Breast epithelium (tissue), 4 donors: ENCODE results near the gene HDAC4. TPM values are rescaled to one million over a fixed set of nuclear protein-coding genes. Genes with fewer than 3 reads are reported as not detected.

ENCODE experiments used
- DNase-seq, 2 donors: peaks; one replicate each; pipeline ENCODE4 v3.0.0-alpha.2; 2019; ENCODE audit warnings: low spot score in 2 of 2
- H3K27ac ChIP-seq, 2 donors: fragments of 200-600 bp; sonication (generic) in 1 of 2; one replicate each; pipeline ENCODE4 v1.5.1; 2016 to 2019; ENCODE audit warnings: mild to moderate bottlenecking in 1 of 2
- H3K27me3 ChIP-seq, 2 donors: fragments of 200-600 bp; sonication (generic) in 1 of 2; one replicate each; pipeline versions ENCODE4 v1.5.1 to v1.6.0; 2017 to 2019; ENCODE audit warnings: control low read depth in 1 of 2, mild to moderate bottlenecking in 1 of 2
- H3K36me3 ChIP-seq: fragments of 200-600 bp; one replicate; pipeline ENCODE4 v1.5.1; 2019
- H3K4me1 ChIP-seq, 2 donors: fragments of 200-600 bp; sonication (generic); one replicate each; pipeline ENCODE4 v1.5.1; 2016 to 2019; ENCODE audit warnings: control low read depth in 1 of 2
- H3K4me3 ChIP-seq, 3 donors: fragments of 200-600 bp; sonication (generic); 1 replicate in 2 of 3; 2 replicates in 1 of 3; pipeline ENCODE4 v1.5.1; 2016 to 2019; ENCODE audit warnings: mild to moderate bottlenecking in 3 of 3, moderate library complexity in 2 of 3
- H3K9me3 ChIP-seq, 2 donors: fragments of 200-600 bp; sonication (generic) in 1 of 2; one replicate each; pipeline ENCODE4 v1.5.1; 2016 to 2019; ENCODE audit warnings: control low read depth in 1 of 2
- POLR2A ChIP-seq: fragments of 450-650 bp; IDR thresholded peaks from one replicate; pipeline ENCODE4 v1.6.1; 2016; ENCODE audit warnings: antibody characterized with exemption, mild to moderate bottlenecking, moderate library complexity
- POLR2AphosphoS5 ChIP-seq, 3 donors: sonication (generic); formaldehyde crosslinking; IDR thresholded peaks; one replicate each; pipeline ENCODE4 v1.6.1; 2017; ENCODE audit warnings: antibody characterized with exemption in 3 of 3
- intact Hi-C: fragments of 100-400 bp; cut with DNase I; formaldehyde crosslinking; loops from one replicate; pipeline ENCODE4 v1.15.1; 2023; ENCODE audit warnings: low total_unique reads
- total RNA-seq, 3 donors: library from RNA; depleted of rRNA; stranded (reverse); fragments of >200 nt; gene quantifications; one replicate each; pipeline ENCODE4 v1.1.0, GENCODE V29; 2016
- TF ChIP-seq, protein P1 (sequence below), 3 donors: fragments of 450-650 bp; IDR thresholded peaks; one replicate each; pipeline ENCODE4 v1.5.1; 2016 to 2017; ENCODE audit warnings: antibody characterized with exemption in 3 of 3, mild to moderate bottlenecking in 3 of 3, moderate library complexity in 3 of 3

The HDAC4 gene
- total RNA-seq, 3 donors from 2014 or later = 20.3 to 36.0 (median 32.8) TPM

DNA sequence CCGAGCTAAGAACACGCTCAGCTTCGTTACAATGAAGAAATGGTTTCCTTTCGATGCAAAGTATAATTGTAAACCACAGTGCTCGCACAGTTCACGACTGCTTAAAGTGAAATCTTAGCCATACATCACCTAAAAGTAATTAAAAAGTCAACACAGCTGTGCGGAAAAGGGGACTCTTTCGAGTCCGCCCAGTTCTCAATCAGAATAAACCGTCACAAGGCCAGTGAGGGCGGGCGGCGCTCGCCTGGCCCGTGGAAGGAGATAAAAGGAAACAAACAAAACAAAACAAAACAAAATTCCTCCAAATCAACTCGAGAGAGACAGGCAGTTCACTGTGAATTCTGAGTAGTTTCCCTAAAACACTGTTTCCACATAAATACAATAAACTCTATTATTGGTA lies 352.1 kb downstream of the HDAC4 start:
- Histone ChIP-seq H3K9me3 (peaks cover 10 to 11% of the 10 kb centered on the region in 2 donors), H3K27me3 (no peaks in the 10 kb centered on the region), H3K36me3 (peaks cover 9% of the 10 kb centered on the region), H3K4me1 (no peaks in the 10 kb centered on the region), H3K4me3 (no peak overlapping the region), H3K27ac (no peak overlapping the region)
- no peak for DNase-seq
- intact Hi-C loops = no loop called here
- TF ChIP-seq POLR2A (no peak), POLR2AphosphoS5 (IDR thresholded peaks at IDR 0.05) (no peak)
- TF ChIP-seq, protein P1, sequence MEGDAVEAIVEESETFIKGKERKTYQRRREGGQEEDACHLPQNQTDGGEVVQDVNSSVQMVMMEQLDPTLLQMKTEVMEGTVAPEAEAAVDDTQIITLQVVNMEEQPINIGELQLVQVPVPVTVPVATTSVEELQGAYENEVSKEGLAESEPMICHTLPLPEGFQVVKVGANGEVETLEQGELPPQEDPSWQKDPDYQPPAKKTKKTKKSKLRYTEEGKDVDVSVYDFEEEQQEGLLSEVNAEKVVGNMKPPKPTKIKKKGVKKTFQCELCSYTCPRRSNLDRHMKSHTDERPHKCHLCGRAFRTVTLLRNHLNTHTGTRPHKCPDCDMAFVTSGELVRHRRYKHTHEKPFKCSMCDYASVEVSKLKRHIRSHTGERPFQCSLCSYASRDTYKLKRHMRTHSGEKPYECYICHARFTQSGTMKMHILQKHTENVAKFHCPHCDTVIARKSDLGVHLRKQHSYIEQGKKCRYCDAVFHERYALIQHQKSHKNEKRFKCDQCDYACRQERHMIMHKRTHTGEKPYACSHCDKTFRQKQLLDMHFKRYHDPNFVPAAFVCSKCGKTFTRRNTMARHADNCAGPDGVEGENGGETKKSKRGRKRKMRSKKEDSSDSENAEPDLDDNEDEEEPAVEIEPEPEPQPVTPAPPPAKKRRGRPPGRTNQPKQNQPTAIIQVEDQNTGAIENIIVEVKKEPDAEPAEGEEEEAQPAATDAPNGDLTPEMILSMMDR (IDR thresholded peaks at IDR 0.05) = no peak

DNA sequence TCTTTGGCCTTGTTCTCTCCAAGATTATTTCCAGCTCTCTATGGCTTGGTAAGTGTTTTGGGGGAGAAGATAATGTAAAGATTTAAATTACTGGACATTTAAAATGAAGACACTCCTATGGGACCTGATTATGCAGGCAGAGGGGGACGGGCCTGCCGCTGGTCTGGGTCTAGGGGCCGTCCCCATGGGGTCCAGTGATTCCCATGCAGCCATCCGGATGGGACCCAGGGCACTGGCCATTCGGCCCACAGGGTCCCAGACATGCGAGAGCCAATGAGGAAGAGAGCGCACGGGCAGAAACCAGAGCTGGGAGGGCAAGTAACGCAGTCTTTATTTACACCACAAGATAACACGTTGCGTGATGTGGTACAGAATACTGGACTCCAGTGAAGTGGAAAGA lies 353.0 kb downstream of the HDAC4 start:
- Histone ChIP-seq H3K36me3 (peaks cover 5% of the 10 kb centered on the region), H3K27ac (no peak overlapping the region), H3K9me3 (peaks cover 10 to 11% of the 10 kb centered on the region in 2 donors), H3K4me1 (no peaks in the 10 kb centered on the region), H3K27me3 (no peaks in the 10 kb centered on the region), H3K4me3 (no peak overlapping the region)
- DNase-seq = no peak
- intact Hi-C loops = no loop called here
- TF ChIP-seq, protein P1 (IDR thresholded peaks at IDR 0.05) = no peak
- TF ChIP-seq POLR2AphosphoS5 (IDR thresholded peaks at IDR 0.05) = no peak
- TF ChIP-seq POLR2A = no peak

DNA sequence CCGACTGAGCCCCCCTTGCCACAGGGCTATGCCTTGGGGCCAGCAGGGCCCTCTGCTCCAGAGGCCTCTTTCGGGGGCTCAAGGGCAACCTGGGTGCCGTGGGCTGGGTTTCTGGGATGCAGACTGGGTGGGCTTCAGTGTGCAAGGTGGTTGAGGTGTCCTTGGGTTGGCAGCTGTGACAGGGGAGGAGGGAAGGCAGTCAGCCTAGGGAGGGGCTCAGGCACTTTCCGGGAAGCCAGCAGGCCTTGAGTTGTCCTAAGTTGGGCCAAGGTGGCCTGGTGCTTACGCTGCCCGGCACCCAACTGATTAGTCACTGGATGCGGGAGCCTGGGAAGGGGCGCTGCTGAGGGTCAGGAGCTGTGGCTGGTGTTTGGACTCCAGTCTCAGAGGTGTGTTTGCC lies 353.4 kb downstream of the HDAC4 start:
- H3K4me3 ChIP-seq = no peak overlapping the region
- DNase-seq = no peak
- peaks cover 10 to 11% of the 10 kb centered on the region in 2 donors for H3K9me3 ChIP-seq
- no peaks in the 10 kb centered on the region for H3K4me1 ChIP-seq
- no peak overlapping the region for H3K27ac ChIP-seq
- intact Hi-C loops = no loop called here
- no peaks in the 10 kb centered on the region for H3K27me3 ChIP-seq
- H3K36me3 ChIP-seq = peaks cover under 1% of the 10 kb centered on the region
- no peak for TF ChIP-seq POLR2A
- TF ChIP-seq POLR2AphosphoS5 (IDR thresholded peaks at IDR 0.05) = no peak
- TF ChIP-seq, protein P1 (IDR thresholded peaks at IDR 0.05) = no peak

DNA sequence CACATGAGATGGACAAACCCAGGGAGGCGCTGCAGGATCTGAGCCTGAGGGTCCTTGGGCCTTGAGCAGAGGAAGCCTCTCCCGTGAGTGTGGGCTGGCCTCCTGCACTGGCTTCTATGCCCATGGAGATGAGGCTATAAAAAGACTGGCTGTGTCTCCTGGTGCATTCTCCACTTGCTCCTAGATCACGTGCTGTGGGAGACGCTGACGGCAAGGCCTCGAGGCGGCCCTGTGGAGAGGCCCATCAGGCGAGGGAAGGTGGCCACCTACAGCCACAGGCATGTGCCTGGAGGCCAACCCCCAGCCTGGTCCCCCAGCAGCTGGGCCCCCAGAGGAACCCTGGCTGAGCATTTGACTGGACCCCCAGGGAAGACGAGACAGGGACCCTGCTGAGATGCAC lies 354.0 kb downstream of the HDAC4 start:
- TF ChIP-seq POLR2AphosphoS5 (IDR thresholded peaks at IDR 0.05) = no peak
- TF ChIP-seq, protein P1 (IDR thresholded peaks at IDR 0.05) = no peak
- TF ChIP-seq POLR2A = no peak
- Histone ChIP-seq H3K27me3 (no peaks in the 10 kb centered on the region), H3K4me3 (no peak overlapping the region), H3K27ac (no peak overlapping the region), H3K9me3 (peaks cover 10 to 11% of the 10 kb centered on the region in 2 donors), H3K4me1 (no peaks in the 10 kb centered on the region), H3K36me3 (no peaks in the 10 kb centered on the region)
- DNase-seq = no peak
- intact Hi-C loops = no loop called here

DNA sequence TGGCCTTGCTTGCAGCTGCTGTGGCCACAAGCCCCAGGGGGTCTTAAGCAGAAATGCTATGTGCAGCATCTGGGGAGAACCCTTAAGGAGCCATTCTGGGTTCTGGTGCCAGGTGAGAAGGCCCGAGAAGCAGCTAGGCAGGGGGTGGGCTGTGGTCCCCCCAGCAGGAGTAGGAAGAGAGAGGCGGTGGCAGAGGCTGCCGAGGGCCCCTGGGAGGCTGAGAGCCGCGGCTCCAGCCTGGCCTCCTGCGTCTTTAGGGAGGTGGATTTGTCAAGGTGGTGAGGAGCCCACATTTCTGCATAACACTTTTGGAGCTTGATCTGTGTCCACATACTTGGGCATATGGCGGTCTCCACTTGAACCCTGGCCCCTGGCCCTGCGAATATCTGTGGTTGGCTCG lies 356.5 kb downstream of the HDAC4 start:
- Histone ChIP-seq H3K27me3 (no peaks in the 10 kb centered on the region), H3K4me1 (no peaks in the 10 kb centered on the region), H3K4me3 (no peak overlapping the region), H3K27ac (no peak overlapping the region), H3K9me3 (no peaks in the 10 kb centered on the region), H3K36me3 (no peaks in the 10 kb centered on the region)
- DNase-seq = no peak
- TF ChIP-seq POLR2A (no peak), POLR2AphosphoS5 (IDR thresholded peaks at IDR 0.05) (no peak)
- TF ChIP-seq, protein P1 (IDR thresholded peaks at IDR 0.05) = no peak
- intact Hi-C loops = no loop called here
